Neural progenitor cell (in vitro differentiated cells): ENCODE data around the gene SWI5. TPM values are rescaled to one million over a fixed set of nuclear protein-coding genes. Genes with fewer than 3 reads are reported as not detected.

Experiments used
- DNase-seq: peaks from one replicate; pipeline ENCODE4 v3.0.0-alpha.2; 2016; ENCODE audit warnings: low spot score
- H2AFZ ChIP-seq: fragments of 200-600 bp; sonication (generic); replicated peaks from 2 replicates; pipeline ENCODE4 v1.6.1; 2016; ENCODE audit warnings: antibody characterized with exemption
- H3F3A ChIP-seq: fragments of 200-600 bp; sonication (generic); 2 replicates; pipeline ENCODE4 v1.6.1; 2016; ENCODE audit warnings: antibody characterized with exemption, low read depth
- H3K27ac ChIP-seq: fragments of 200-600 bp; sonication (generic); 2 replicates; pipeline ENCODE4 v1.5.1; 2016; ENCODE audit warnings: mild to moderate bottlenecking
- H3K27me3 ChIP-seq: fragments of 200-600 bp; sonication (generic); 2 replicates; pipeline ENCODE4 v1.6.1; 2016; ENCODE audit warnings: mild to moderate bottlenecking, moderate library complexity
- H3K36me3 ChIP-seq: fragments of 200-600 bp; sonication (generic); 2 replicates; pipeline ENCODE4 v1.5.1; 2016
- H3K4me1 ChIP-seq: fragments of 200-600 bp; sonication (generic); 2 replicates; pipeline ENCODE4 v1.6.1; 2016; ENCODE audit warnings: mixed run types
- H3K4me2 ChIP-seq: fragments of 200-600 bp; sonication (generic); 2 replicates; pipeline ENCODE4 v1.6.1; 2016
- H3K4me3 ChIP-seq: fragments of 200-600 bp; sonication (generic); 2 replicates; pipeline ENCODE4 v1.5.1; 2016
- H3K79me2 ChIP-seq: fragments of 200-600 bp; sonication (generic); 2 replicates; pipeline ENCODE4 v1.6.1; 2016; ENCODE audit warnings: low read depth
- H3K9ac ChIP-seq: fragments of 200-600 bp; sonication (generic); 2 replicates; pipeline ENCODE4 v1.6.1; 2016
- H3K9me3 ChIP-seq: fragments of 200-600 bp; sonication (generic); 2 replicates; pipeline ENCODE4 v1.5.1; 2016; ENCODE audit warnings: low read depth
- H4K20me1 ChIP-seq: fragments of 200-600 bp; sonication (generic); 2 replicates; pipeline ENCODE4 v1.6.1; 2016; ENCODE audit warnings: low read depth
- H3K27ac Mint-ChIP-seq: 3 replicates; pipeline ENCODE4 v1.8.0; 2021; ENCODE audit warnings: mixed read lengths
- H3K27me3 Mint-ChIP-seq: 2 replicates; pipeline ENCODE4 v1.8.0; 2022; ENCODE audit warnings: low read depth, mild to moderate bottlenecking, inconsistent platforms, moderate library complexity, mixed read lengths; ENCODE audit not compliant: insufficient read depth
- H3K36me3 Mint-ChIP-seq: 3 replicates; pipeline ENCODE4 v1.8.0; 2021; ENCODE audit warnings: mixed read lengths
- H3K4me1 Mint-ChIP-seq: 3 replicates; pipeline ENCODE4 v1.8.0; 2021; ENCODE audit warnings: mixed read lengths
- H3K4me3 Mint-ChIP-seq: 3 replicates; pipeline ENCODE4 v1.8.0; 2021; ENCODE audit warnings: mild to moderate bottlenecking, moderate library complexity, mixed read lengths
- H3K9me3 Mint-ChIP-seq: 3 replicates; pipeline ENCODE4 v1.8.0; 2020; ENCODE audit warnings: mixed read lengths
- CTCF ChIP-seq: fragments of 200-600 bp; sonication (generic); IDR thresholded peaks from 2 replicates; pipeline ENCODE4 v1.5.1; 2017; ENCODE audit warnings: antibody characterized with exemption, mild to moderate bottlenecking
- EZH2 ChIP-seq: fragments of 200-600 bp; sonication (generic); IDR thresholded peaks from 2 replicates; pipeline ENCODE4 v1.6.1; 2017; ENCODE audit warnings: antibody characterized with exemption, mild to moderate bottlenecking, moderate library complexity
- EZH2phosphoT487 ChIP-seq: fragments of 200-600 bp; sonication (generic); IDR thresholded peaks from 2 replicates; pipeline ENCODE4 v1.6.1; 2017; ENCODE audit warnings: antibody characterized with exemption
- total RNA-seq: library from RNA; depleted of rRNA; stranded (reverse); fragments of >200 nt; gene quantifications from 2 replicates; pipeline ENCODE4 v1.2.3, GENCODE V29; 2015; ENCODE audit warnings: low replicate concordance

Gene SWI5
- total RNA-seq, 1 donor from 2014 or later: 15.0 TPM

DNA sequence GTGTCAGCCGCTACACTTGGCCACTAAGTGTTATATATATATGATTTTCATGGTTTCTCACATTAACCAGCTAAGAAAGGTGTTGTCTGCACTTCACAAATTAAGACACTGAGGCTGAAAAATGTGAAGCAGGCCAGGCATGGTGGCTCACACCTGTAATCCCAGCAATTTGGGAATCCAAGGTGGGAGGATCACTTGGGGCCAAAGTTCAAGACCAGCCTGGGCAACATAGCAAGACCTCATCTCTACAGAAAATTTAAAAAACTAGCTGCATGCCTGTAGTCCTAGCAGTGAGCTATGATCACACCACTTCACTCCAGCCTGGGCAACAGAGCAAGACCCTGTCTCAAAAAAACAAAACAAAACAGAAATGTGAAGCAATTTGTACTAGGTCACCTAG lies 48.3 kb downstream of the SWI5 start:
- DNase-seq: no peak
- Histone ChIP-seq H3K9ac (no peak overlapping the region), H3K4me2 (peak overlapping the region; percentile 97), H3K36me3 (no peaks in the 10 kb centered on the region), H3K4me1 (peaks cover 11% of the 10 kb centered on the region), H3K9me3 (no peaks in the 10 kb centered on the region), H3K4me3 (no peak overlapping the region), H3K27ac (no peak overlapping the region), H3K27me3 (no peaks in the 10 kb centered on the region), H3F3A (no peaks in the 10 kb centered on the region), H3K79me2 (peaks cover 38% of the 10 kb centered on the region), H2AFZ (no peak overlapping the region), H4K20me1 (peaks cover 5% of the 10 kb centered on the region)
- Mint-ChIP-seq H3K9me3 (no peaks in the 10 kb centered on the region), H3K27ac (no peak overlapping the region), H3K36me3 (peaks cover 6% of the 10 kb centered on the region), H3K4me3 (peak overlapping the region; percentile 99), H3K27me3 (peaks cover 2% of the 10 kb centered on the region), H3K4me1 (peaks cover 13% of the 10 kb centered on the region)
- TF ChIP-seq CTCF (no peak), EZH2 (no peak), EZH2phosphoT487 (no peak)

DNA sequence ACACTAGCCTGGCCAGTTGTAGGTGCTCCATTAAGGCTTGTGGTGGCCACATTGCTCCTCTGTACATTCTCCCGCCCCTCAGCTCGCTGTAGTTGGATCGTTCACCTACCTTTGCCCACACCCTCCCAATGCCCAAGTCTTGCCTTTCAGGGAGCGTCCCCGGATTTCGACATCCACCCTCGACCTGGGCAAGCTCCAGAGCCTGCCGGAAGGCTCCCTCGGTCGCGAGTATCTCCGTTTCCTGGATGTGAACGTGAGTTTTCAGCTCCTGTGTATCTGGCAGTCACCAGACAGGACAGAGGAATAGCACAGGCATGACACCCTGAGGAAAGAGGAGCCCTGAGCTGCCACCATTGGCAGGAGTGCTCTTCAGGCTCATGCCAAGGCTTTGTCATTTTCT lies 49.6 kb downstream of the SWI5 start:
- H3K27ac Mint-ChIP-seq: no peak overlapping the region
- no peak overlapping the region for H3K4me2 ChIP-seq
- no peaks in the 10 kb centered on the region for H3K36me3 ChIP-seq
- TF ChIP-seq EZH2phosphoT487 (no peak), CTCF (no peak), EZH2 (no peak)
- no peak overlapping the region for H2AFZ ChIP-seq
- H3K27me3 Mint-ChIP-seq: peaks cover 2% of the 10 kb centered on the region
- peaks cover 37% of the 10 kb centered on the region for H3K79me2 ChIP-seq
- no peaks in the 10 kb centered on the region for H3K9me3 Mint-ChIP-seq
- no peak overlapping the region for H3K4me3 ChIP-seq
- H3K4me1 ChIP-seq: peaks cover 11% of the 10 kb centered on the region
- H3K36me3 Mint-ChIP-seq: peaks cover 6% of the 10 kb centered on the region
- H3K9ac ChIP-seq: no peak overlapping the region
- no peak for DNase-seq
- H3K27ac ChIP-seq: no peak overlapping the region
- H3K4me1 Mint-ChIP-seq: peaks cover 13% of the 10 kb centered on the region
- no peaks in the 10 kb centered on the region for H3F3A ChIP-seq
- H4K20me1 ChIP-seq: peaks cover 5% of the 10 kb centered on the region
- no peaks in the 10 kb centered on the region for H3K27me3 ChIP-seq
- no peaks in the 10 kb centered on the region for H3K9me3 ChIP-seq
- H3K4me3 Mint-ChIP-seq: peak overlapping the region; percentile 66

DNA sequence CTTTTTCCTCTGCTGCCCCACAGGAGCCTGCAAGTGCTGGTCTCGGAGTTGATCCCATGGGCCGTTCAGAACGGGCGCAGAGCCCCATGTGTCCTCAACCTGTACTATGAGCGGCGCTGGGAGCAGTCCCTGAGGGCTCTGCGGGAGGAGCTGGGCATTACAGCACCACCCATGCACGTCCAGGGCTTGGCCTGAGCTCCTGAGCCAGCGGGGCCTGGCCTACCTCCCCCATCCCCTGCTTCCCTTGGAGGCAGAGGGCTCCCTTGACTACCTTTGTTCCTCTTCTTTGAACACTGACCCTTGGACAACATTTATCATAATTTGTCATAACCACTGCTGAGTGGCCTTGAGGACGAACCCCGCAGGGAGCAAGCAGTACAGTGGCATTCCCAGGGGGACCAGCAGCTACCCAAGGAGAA lies 57.4 kb downstream of the SWI5 start:
- Histone ChIP-seq H3K9me3 (no peaks in the 10 kb centered on the region), H3K27me3 (no peaks in the 10 kb centered on the region), H4K20me1 (peaks cover 4% of the 10 kb centered on the region), H3K79me2 (no peaks in the 10 kb centered on the region), H3F3A (no peaks in the 10 kb centered on the region), H3K4me1 (no peaks in the 10 kb centered on the region), H2AFZ (no peak overlapping the region), H3K4me2 (no peak overlapping the region), H3K4me3 (no peak overlapping the region), H3K9ac (no peak overlapping the region), H3K36me3 (no peaks in the 10 kb centered on the region), H3K27ac (no peak overlapping the region)
- no peak for TF ChIP-seq CTCF
- TF ChIP-seq EZH2: no peak
- no peak for TF ChIP-seq EZH2phosphoT487
- no peak overlapping the region for H3K4me3 Mint-ChIP-seq
- no peaks in the 10 kb centered on the region for H3K4me1 Mint-ChIP-seq
- no peak for DNase-seq
- H3K27me3 Mint-ChIP-seq: peaks cover 5% of the 10 kb centered on the region
- peaks cover 5% of the 10 kb centered on the region for H3K36me3 Mint-ChIP-seq
- no peak overlapping the region for H3K27ac Mint-ChIP-seq
- no peaks in the 10 kb centered on the region for H3K9me3 Mint-ChIP-seq
